Activated CD8-positive, alpha-beta T cell treated with anti-CD3 and anti-CD28 coated beads, Interleukin-2, amount 10 ng/mL, durations not matched to agents 7 days and 5 days (primary cell): ENCODE results near the gene MORC3. TPM values are rescaled to one million over a fixed set of nuclear protein-coding genes. Genes with fewer than 3 reads are reported as not detected.

Experiments used
- ATAC-seq: fragments of 150-1000 bp; cut with Tn5 transposase; one replicate; pipeline ENCODE4 v1.10.0; 2021; ENCODE audit warnings: moderate library complexity
- CTCF ChIA-PET: fragments of 350-600 bp; sonication (Branson Sonifier 250); formaldehyde crosslinking; loops from one replicate; lab custom pipeline; 2021; ENCODE audit warnings: antibody characterized with exemption; lab: Charles Lee
- POLR2A ChIA-PET: fragments of 350-600 bp; sonication (Branson Sonifier 250); formaldehyde crosslinking; loops from one replicate; lab custom pipeline; 2021; ENCODE audit warnings: antibody characterized with exemption; lab: Charles Lee
- DNase-seq: peaks from one replicate; pipeline ENCODE4 v3.0.0-alpha.2; 2020
- H3K27ac Mint-ChIP-seq: one replicate; pipeline ENCODE4 v1.8.0; 2021; ENCODE audit warnings: mild to moderate bottlenecking, mixed read lengths
- H3K27me3 Mint-ChIP-seq: one replicate; pipeline ENCODE4 v1.8.0; 2021; ENCODE audit warnings: low read depth, mixed read lengths
- H3K36me3 Mint-ChIP-seq: one replicate; pipeline ENCODE4 v1.8.0; 2021; ENCODE audit warnings: low read depth, mixed read lengths
- H3K4me1 Mint-ChIP-seq: one replicate; pipeline ENCODE4 v1.8.0; 2021; ENCODE audit warnings: low read depth, mixed read lengths
- H3K4me3 Mint-ChIP-seq: one replicate; pipeline ENCODE4 v1.8.0; 2021; ENCODE audit warnings: mild to moderate bottlenecking, mixed read lengths
- H3K9me3 Mint-ChIP-seq: one replicate; pipeline ENCODE4 v1.8.0; 2022; ENCODE audit warnings: mixed read lengths; ENCODE audit not compliant: insufficient read depth
- total RNA-seq, 2 experiments: library from RNA; stranded (reverse); gene quantifications; one replicate each; pipeline ENCODE4 v1.2.3, GENCODE V29; 2021

Gene MORC3
- total RNA-seq, 2 experiments from 2014 or later, result 31.6 to 35.2 TPM

DNA sequence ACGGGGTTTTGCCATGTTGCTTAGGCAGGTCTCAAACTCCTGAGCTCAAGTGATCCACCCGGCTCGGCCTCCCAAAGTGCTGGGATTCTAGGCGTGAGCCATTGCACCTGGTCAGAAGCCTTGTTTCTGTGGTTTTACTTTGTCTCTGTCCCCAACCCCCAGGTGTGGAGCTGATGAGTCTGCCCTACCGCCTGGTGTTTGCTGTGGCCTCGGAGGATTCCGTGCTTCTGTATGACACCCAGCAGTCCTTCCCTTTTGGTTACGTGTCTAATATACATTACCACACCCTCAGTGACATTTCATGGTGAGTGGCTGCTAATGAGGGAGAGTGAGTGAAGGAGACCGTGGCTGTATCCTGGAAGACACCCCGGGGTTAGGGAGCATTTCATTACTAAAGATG, 91.3 kb downstream of the MORC3 start:
- H3K27me3 Mint-ChIP-seq, result no peaks in the 10 kb centered on the region
- no peak overlapping the region for H3K4me3 Mint-ChIP-seq
- H3K27ac Mint-ChIP-seq, result no peak overlapping the region
- POLR2A ChIA-PET, result no interaction called here
- H3K9me3 Mint-ChIP-seq, result no peaks in the 10 kb centered on the region
- CTCF ChIA-PET, result no interaction called here
- peaks cover 61% of the 10 kb centered on the region for H3K36me3 Mint-ChIP-seq
- DNase-seq (no peak), ATAC-seq (no peak)
- no peaks in the 10 kb centered on the region for H3K4me1 Mint-ChIP-seq

GRCh38 chr21:36412916-36413315, 92.9 kb downstream of the MORC3 start:
- POLR2A ChIA-PET, result no interaction called here
- no peak overlapping the region for H3K27ac Mint-ChIP-seq
- ATAC-seq (no peak), DNase-seq (no peak)
- H3K36me3 Mint-ChIP-seq, result peaks cover 57% of the 10 kb centered on the region
- H3K4me1 Mint-ChIP-seq, result no peaks in the 10 kb centered on the region
- H3K27me3 Mint-ChIP-seq, result no peaks in the 10 kb centered on the region
- H3K9me3 Mint-ChIP-seq, result no peaks in the 10 kb centered on the region
- CTCF ChIA-PET, result no interaction called here
- no peak overlapping the region for H3K4me3 Mint-ChIP-seq

DNA sequence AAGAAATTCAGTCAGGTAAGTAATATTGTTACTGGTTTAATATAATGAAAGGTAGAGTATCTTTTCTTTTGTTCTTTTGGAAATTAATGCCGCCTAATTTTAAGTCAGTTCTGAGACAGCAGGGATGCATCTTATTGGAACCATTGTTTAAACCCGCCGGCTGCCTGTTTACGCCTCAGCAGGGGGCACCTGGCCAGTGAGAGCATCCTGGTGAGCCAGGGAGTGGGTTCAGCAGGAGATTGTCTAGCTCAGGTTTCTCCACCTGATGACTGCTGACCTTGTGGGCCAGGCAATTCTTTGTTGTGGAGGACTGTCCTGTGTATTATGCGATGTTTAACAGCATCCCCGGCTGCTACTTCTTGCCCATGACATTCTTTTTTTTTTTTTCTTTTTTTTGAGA, 95.4 kb downstream of the MORC3 start:
- H3K9me3 Mint-ChIP-seq, result no peaks in the 10 kb centered on the region
- H3K36me3 Mint-ChIP-seq, result peaks cover 52% of the 10 kb centered on the region
- H3K4me3 Mint-ChIP-seq, result no peak overlapping the region
- POLR2A ChIA-PET, result no interaction called here
- DNase-seq, result no peak
- H3K4me1 Mint-ChIP-seq, result no peaks in the 10 kb centered on the region
- ATAC-seq, result no peak
- no peak overlapping the region for H3K27ac Mint-ChIP-seq
- CTCF ChIA-PET, result no interaction called here
- H3K27me3 Mint-ChIP-seq, result no peaks in the 10 kb centered on the region

- peaks cover 30% of the 10 kb centered on the region for H3K36me3 Mint-ChIP-seq
- ChIA-PET POLR2A (no interaction called here), CTCF (interaction anchor here (0.6 to 1.0 kb wide), 2 partner anchors 10 to 1537 kb away, joined by 3 to 8 read pairs; no protein-coding TSS in a partner anchor)
- peaks cover 10% of the 10 kb centered on the region for H3K4me1 Mint-ChIP-seq
- H3K27ac Mint-ChIP-seq, result no peak overlapping the region
- H3K9me3 Mint-ChIP-seq, result no peaks in the 10 kb centered on the region
- no peak overlapping the region for H3K4me3 Mint-ChIP-seq
- ATAC-seq, result no peak
- no peaks in the 10 kb centered on the region for H3K27me3 Mint-ChIP-seq
- no peak for DNase-seq
Measured at GRCh38 chr21:36419241-36419640, 99.2 kb downstream of the MORC3 start.

- no peak overlapping the region for H3K4me3 Mint-ChIP-seq
- no peaks in the 10 kb centered on the region for H3K9me3 Mint-ChIP-seq
- CTCF ChIA-PET, result interaction anchor here (0.6 to 1.0 kb wide), 2 partner anchors 9 to 1537 kb away, joined by 3 to 8 read pairs; no protein-coding TSS in a partner anchor
- H3K27ac Mint-ChIP-seq, result no peak overlapping the region
- H3K4me1 Mint-ChIP-seq, result peaks cover 10% of the 10 kb centered on the region
- H3K36me3 Mint-ChIP-seq, result peaks cover 26% of the 10 kb centered on the region
- peak; percentile 60 for DNase-seq
- peak; percentile 63 for ATAC-seq
- POLR2A ChIA-PET, result no interaction called here
- H3K27me3 Mint-ChIP-seq, result no peaks in the 10 kb centered on the region
Measured at GRCh38 chr21:36419996-36420395, 100.0 kb downstream of the MORC3 start.

DNA sequence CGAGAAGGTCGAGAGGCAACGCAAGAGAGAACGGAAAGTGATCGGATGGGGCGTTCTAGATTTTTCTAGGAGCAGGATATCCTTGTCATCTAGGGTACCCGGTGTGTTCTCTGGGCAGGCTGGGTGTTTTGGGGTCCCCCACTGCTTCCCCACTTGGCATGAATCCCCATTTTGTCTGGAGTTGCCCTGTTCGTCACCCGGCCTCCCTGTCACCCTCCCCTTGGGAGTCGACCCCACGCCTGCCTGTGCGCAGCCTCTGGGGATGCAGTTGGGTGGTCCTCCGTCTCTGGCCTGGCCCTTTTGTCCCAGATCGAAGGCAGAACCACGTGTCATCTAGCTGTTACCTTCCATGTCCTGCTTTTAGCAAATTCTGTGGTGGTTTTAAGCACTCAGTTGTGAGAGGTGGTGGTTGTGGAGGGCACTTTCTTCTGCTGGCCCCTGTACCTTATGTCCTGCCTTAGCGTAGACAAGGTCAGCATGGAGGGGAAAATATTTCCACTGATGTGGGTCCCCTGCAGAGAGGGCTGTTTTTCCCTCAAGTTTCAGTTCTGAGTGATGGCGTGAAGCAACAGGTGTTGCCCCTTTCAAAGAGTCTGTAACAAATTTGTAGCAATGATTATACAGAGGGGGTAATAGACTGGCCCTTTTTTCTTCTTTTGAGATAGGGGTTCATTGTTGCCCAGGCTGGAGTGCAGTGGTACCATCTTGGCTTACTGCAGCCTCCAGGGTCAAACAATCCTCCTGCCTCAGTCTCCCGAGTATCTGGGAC, 100.8 kb downstream of the MORC3 start:
- POLR2A ChIA-PET, result no interaction called here

GRCh38 chr21:36422279-36423098, 102.5 kb downstream of the MORC3 start:
- Mint-ChIP-seq H3K4me1 (peaks cover 10% of the 10 kb centered on the region), H3K9me3 (no peaks in the 10 kb centered on the region), H3K27ac (no peak overlapping the region), H3K27me3 (no peaks in the 10 kb centered on the region), H3K4me3 (no peak overlapping the region), H3K36me3 (peaks cover 14% of the 10 kb centered on the region)
- DNase-seq (peak; percentile 52), ATAC-seq (peak; percentile 23)
- POLR2A ChIA-PET, result no interaction called here
- CTCF ChIA-PET, result interaction anchor here (1.0 to 1.3 kb wide), 2 partner anchors 80 to 247 kb away, joined by 3 read pairs; no protein-coding TSS in a partner anchor

More for the DNA sequence above, 100.8 kb downstream of the MORC3 start:
- DNase-seq, result no peak
- Mint-ChIP-seq H3K4me1 (peaks cover 10% of the 10 kb centered on the region), H3K27ac (no peak overlapping the region), H3K36me3 (peaks cover 22% of the 10 kb centered on the region), H3K4me3 (no peak overlapping the region), H3K9me3 (no peaks in the 10 kb centered on the region), H3K27me3 (no peaks in the 10 kb centered on the region)
- CTCF ChIA-PET, result no interaction called here
- no peak for ATAC-seq

DNA sequence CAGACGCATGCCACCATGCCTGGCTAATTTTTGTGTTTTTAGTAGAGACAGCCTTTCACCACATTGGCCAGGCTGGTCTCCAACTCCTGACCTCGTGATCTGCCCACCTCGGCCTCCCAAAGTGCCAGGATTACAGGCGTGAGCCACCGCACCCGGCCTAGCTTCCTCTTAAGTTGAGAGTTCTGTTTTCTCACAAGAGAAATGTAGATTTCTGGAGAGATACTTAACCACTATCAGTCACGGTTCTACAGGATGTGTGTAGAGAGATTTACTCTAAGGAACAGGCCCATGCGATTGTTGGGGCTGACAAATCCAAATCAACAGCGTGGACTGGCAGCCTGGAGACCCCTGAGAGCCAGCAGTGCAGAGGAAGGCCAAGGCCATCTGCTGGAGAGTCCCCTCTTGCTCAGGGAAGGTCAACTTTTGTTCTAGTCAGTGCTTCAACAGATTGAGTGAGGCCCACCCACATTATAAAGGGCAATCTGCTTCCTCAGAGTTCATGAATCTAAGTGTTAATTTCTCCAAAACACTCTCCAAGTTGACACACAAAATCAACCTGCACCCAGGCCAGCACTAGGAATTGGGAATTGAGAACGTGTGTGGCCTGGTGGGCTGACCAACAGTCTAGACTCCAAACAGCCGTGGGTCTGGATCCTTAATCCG, 103.9 kb downstream of the MORC3 start:
- no peaks in the 10 kb centered on the region for H3K9me3 Mint-ChIP-seq
- ChIA-PET CTCF (no interaction called here), POLR2A (no interaction called here)
- peaks cover 12% of the 10 kb centered on the region for H3K4me1 Mint-ChIP-seq
- H3K4me3 Mint-ChIP-seq, result no peak overlapping the region
- H3K27me3 Mint-ChIP-seq, result no peaks in the 10 kb centered on the region
- H3K27ac Mint-ChIP-seq, result peak overlapping the region; percentile 5
- no peak for DNase-seq
- ATAC-seq, result no peak
- peaks cover 8% of the 10 kb centered on the region for H3K36me3 Mint-ChIP-seq

GRCh38 chr21:36424592-36424991, 104.6 kb downstream of the MORC3 start:
- ChIA-PET POLR2A (no interaction called here), CTCF (no interaction called here)
- Mint-ChIP-seq H3K9me3 (no peaks in the 10 kb centered on the region), H3K27me3 (no peaks in the 10 kb centered on the region), H3K4me3 (no peak overlapping the region), H3K27ac (no peak overlapping the region), H3K36me3 (peaks cover 5% of the 10 kb centered on the region), H3K4me1 (peaks cover 18% of the 10 kb centered on the region)
- ATAC-seq (no peak), DNase-seq (no peak)

- no peak overlapping the region for H3K27ac Mint-ChIP-seq
Measured at GRCh38 chr21:36425286-36425685, 105.3 kb downstream of the MORC3 start.

More at GRCh38 chr21:36425286-36425685, 105.3 kb downstream of the MORC3 start:
- DNase-seq, result no peak
- H3K36me3 Mint-ChIP-seq, result peaks cover 6% of the 10 kb centered on the region
- no peak overlapping the region for H3K4me3 Mint-ChIP-seq
- no peak for ATAC-seq
- ChIA-PET CTCF (no interaction called here), POLR2A (interaction anchor here (0.6 kb wide), 1 partner anchor 127 kb away, joined by 3 read pairs; no protein-coding TSS in a partner anchor)
- H3K27me3 Mint-ChIP-seq, result no peaks in the 10 kb centered on the region
- peaks cover 25% of the 10 kb centered on the region for H3K4me1 Mint-ChIP-seq
- no peaks in the 10 kb centered on the region for H3K9me3 Mint-ChIP-seq
